Measurements from ENCODE around the gene ZNF541.

GRCh38 chr19:47607564-47608073 lies 34.7 kb upstream of the ZNF541 start:
- no peak for TF ChIP-seq POLR2AphosphoS5 (IDR thresholded peaks at IDR 0.05; ENCODE audit: borderline replicate concordance, low read depth, low read length)
- TF ChIP-seq EZH2 (IDR thresholded peaks at IDR 0.05): no peak

Data from SK-N-MC (cell line).